ENCODE results near the gene FXYD1. TPM values are rescaled to one million over a fixed set of nuclear protein-coding genes. Genes with fewer than 3 reads are reported as not detected.
A peak's percentile ranks its signal among the peaks of the same experiment; 100 is the strongest.

Gene FXYD1
- total and polyA plus RNA-seq, 2 experiments from 2014 or later: 0.43 to 1.2 TPM

DNA sequence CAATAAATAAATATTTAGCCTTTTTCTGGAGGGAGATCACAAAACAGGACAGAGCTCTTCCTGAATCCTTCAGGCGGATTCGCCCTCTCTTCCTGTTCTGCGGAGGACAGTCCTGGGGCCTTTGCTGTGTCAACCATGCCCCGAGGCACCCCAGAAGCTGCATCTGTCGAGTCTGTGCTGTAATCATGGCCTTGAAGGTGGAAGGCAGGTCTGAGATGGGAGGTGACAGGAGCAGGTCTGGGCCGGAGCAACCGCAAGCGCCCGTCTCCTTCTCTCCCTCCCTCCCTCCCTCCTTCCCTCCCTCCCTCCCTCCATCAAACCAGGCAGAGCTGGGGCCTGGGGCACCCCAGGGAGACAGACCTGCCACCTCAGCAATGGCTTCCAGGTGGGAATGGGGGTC is 27.6 kb upstream of the FXYD1 start:
- Histone ChIP-seq H3K4me2 (ENCODE audit: unreplicated experiment) (no peak overlapping the region), H3K36me3 (ENCODE audit: low read depth) (no peaks in the 10 kb centered on the region), H3K27ac (no peak overlapping the region), H3K9me2 (ENCODE audit: insufficient read depth) (no peaks in the 10 kb centered on the region), H3K4me1 (ENCODE audit: insufficient read depth) (no peaks in the 10 kb centered on the region), H3K4me3 (no peak overlapping the region), H2AFZ (no peak overlapping the region), H4K20me1 (ENCODE audit: insufficient read depth) (no peaks in the 10 kb centered on the region), H3K27me3 (replicated peaks; ENCODE audit: insufficient read depth) (peaks cover 6% of the 10 kb centered on the region; the same call in 1 of the 2 replicates), H3F3A (ENCODE audit: insufficient read depth) (no peaks in the 10 kb centered on the region), H3K9ac (no peak overlapping the region), H3K9me3 (ENCODE audit: low read depth) (no peaks in the 10 kb centered on the region), H3K79me2 (ENCODE audit: insufficient read depth) (no peaks in the 10 kb centered on the region)
- 49 to 70% methylated on average over 5 to 9 of the region's 9 CpGs for WGBS, 2 experiments (ENCODE audit: low coverage in 1 of 2, low lambda C conversion rate in 2 of 2, missing lambda C conversion rate in 2 of 2)
- in situ Hi-C loops (cut with MboI): no loop called here
- TF ChIP-seq EZH2phosphoT487 (IDR thresholded peaks at IDR 0.05; ENCODE audit: insufficient read depth, low read depth): no peak
- TF ChIP-seq EZH2 (IDR thresholded peaks at IDR 0.05; ENCODE audit: insufficient read depth, poor library complexity, severe bottlenecking): no peak
- DNase-seq: no peak

DNA sequence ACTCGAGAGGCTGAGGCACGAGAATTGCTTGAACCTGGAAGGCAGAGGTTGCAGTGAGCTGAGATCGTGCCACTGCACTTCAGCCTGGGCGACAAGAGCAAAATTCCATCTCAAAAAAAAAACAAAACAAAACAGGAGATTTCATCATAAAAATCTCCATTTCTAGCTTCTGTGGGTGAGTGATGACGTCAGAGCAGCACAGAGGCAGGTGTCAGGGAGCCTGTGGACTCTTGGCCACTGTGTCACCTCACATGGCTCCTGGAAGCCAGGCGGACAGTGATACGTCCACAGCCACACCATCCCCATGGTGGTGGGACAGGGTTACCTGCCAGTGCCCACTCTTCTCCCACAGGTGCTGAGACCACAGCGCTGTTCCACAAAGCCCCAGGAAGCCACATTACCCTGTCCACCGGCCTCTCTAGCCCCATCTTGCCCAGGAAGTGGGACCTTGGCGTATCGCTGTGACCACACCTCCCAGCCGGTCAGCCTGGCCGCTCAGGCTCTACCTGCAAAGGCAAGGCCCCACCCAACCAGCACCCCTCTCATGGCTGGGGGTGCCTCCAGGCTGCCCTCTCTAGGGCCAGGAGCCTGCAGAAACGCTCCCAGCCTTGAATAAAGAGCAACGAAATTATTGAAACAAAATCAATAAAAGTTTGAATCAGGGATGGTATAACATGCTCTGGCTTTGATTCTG is 25.5 kb upstream of the FXYD1 start:
- no peak overlapping the region for H3K9ac ChIP-seq
- DNase-seq: peak; percentile 12
- H3K4me1 ChIP-seq (ENCODE audit: insufficient read depth): no peaks in the 10 kb centered on the region
- no peak overlapping the region for H3K27ac ChIP-seq
- in situ Hi-C loops (cut with MboI): no loop called here
- H2AFZ ChIP-seq: no peak overlapping the region
- no peaks in the 10 kb centered on the region for H3K79me2 ChIP-seq (ENCODE audit: insufficient read depth)
- no peak overlapping the region for H3K4me3 ChIP-seq
- WGBS, 2 experiments (ENCODE audit: low coverage in 1 of 2, low lambda C conversion rate in 2 of 2, missing lambda C conversion rate in 2 of 2): 60 to 62% methylated on average over 15 of the region's 15 CpGs
- no peaks in the 10 kb centered on the region for H3F3A ChIP-seq (ENCODE audit: insufficient read depth)
- H3K36me3 ChIP-seq (ENCODE audit: low read depth): no peaks in the 10 kb centered on the region
- no peak overlapping the region for H3K4me2 ChIP-seq (ENCODE audit: unreplicated experiment)
- H4K20me1 ChIP-seq (ENCODE audit: insufficient read depth): no peaks in the 10 kb centered on the region
- TF ChIP-seq EZH2 (IDR thresholded peaks at IDR 0.05; ENCODE audit: insufficient read depth, poor library complexity, severe bottlenecking) (no peak), EZH2phosphoT487 (IDR thresholded peaks at IDR 0.05; ENCODE audit: insufficient read depth, low read depth) (no peak)
- no peaks in the 10 kb centered on the region for H3K9me2 ChIP-seq (ENCODE audit: insufficient read depth)
- H3K27me3 ChIP-seq (replicated peaks; ENCODE audit: insufficient read depth): peaks cover 6% of the 10 kb centered on the region; the same call in 1 of the 2 replicates
- no peaks in the 10 kb centered on the region for H3K9me3 ChIP-seq (ENCODE audit: low read depth)

DNA sequence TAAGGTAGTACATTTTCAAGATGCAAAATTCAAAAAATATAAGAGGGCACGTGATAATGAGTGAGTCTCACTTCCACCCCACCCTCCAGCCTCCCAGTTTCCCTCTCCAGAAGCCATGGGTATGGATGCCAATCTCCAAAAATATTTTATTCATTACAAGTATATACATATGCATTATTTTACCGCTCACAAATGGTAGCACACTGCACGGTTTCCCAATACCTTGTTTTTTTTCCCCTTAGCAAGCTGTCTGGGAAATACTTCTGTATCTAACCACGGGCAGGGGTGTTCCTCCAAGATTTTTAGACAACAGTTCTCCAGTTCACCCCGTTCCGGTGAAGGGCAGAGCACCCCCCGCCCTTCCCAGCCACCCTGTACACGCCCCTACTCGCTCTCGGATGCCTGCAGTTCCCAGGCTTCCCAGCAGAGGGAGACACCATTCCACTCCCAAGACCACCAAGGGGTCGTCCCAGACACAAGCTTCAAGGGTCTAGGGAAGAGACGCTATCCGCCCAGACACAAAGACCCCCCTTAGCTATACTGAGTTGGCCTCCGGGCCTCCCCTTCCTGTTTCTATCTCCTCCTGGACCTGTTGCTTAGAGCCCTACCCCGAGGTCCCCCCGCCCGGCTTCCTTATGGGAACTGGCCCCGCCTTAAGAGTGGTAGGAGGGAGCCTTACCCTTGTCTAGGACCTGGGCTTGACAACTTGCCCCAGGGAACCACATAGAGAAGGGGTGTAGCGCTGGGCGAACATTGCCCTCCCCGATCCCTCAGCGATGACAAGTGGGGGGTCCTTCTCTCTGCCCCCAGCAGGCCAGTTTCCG is 24.1 kb upstream of the FXYD1 start:
- peak; percentile 38 for DNase-seq
- 13 to 18% methylated on average over 21 to 23 of the region's 23 CpGs for WGBS, 2 experiments (ENCODE audit: low coverage in 1 of 2, low lambda C conversion rate in 2 of 2, missing lambda C conversion rate in 2 of 2)
- Histone ChIP-seq H3K9me2 (ENCODE audit: insufficient read depth) (no peaks in the 10 kb centered on the region), H3F3A (ENCODE audit: insufficient read depth) (no peaks in the 10 kb centered on the region), H3K36me3 (ENCODE audit: low read depth) (no peaks in the 10 kb centered on the region), H3K9me3 (ENCODE audit: low read depth) (no peaks in the 10 kb centered on the region), H3K27me3 (replicated peaks; ENCODE audit: insufficient read depth) (peaks cover 6% of the 10 kb centered on the region; the same call in 1 of the 2 replicates), H3K4me3 (no peak overlapping the region), H2AFZ (no peak overlapping the region), H3K4me1 (ENCODE audit: insufficient read depth) (no peaks in the 10 kb centered on the region), H3K9ac (no peak overlapping the region), H3K27ac (no peak overlapping the region), H3K79me2 (ENCODE audit: insufficient read depth) (no peaks in the 10 kb centered on the region), H3K4me2 (ENCODE audit: unreplicated experiment) (peak overlapping the region; percentile 5), H4K20me1 (ENCODE audit: insufficient read depth) (no peaks in the 10 kb centered on the region)
- no peak for TF ChIP-seq EZH2phosphoT487 (IDR thresholded peaks at IDR 0.05; ENCODE audit: insufficient read depth, low read depth)
- TF ChIP-seq EZH2 (IDR thresholded peaks at IDR 0.05; ENCODE audit: insufficient read depth, poor library complexity, severe bottlenecking): no peak
- in situ Hi-C loops (cut with MboI): no loop called here

DNA sequence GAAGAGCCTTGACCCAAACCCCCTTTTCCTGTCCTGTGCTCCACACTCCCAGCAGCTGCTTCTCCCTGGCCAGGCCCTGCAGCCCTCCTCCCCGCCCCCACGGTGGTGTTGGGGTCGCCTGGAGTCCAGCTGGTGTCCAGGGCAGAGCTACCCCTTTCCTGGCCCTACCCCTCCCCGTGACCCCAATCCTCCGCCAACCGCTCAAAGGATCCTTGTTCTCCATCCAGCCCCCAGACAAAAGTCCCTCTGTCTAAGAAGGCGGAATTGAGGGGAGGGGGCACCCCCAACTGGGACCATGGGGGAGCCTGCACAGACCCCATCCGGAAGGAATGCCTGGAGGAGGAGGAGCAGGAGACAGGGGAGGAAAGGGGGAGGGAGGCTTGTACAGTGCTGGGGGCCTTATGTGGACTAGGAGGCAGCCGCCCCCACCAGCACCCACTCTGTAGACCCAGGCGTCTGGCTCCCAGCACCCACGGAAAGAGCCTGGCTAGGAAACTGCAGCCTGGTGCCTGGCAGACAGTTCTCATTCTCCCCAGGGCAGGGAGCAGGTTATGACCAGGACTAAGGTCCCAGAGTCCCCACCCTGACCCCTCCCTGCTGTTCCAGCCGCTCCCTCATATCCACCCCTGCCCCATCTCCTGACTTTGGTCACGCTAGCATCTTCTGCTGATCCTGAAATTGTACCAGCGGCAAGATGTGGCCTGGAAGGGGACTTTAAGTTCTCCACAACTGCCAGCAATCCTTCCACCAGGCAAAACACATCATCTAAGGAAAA is 23.3 kb upstream of the FXYD1 start, which contains the start of gene FXYD3:
Gene FXYD3 (plus strand): TSS at position 647 of the 775 bp plus-strand sequence. CDS start 3,554 bp downstream, outside the sequence.
- Histone ChIP-seq H3K4me2 (ENCODE audit: unreplicated experiment) (peak within 1 kb of the TSS; percentile 5), H3K9me3 (ENCODE audit: low read depth) (no peaks in the 10 kb centered on the region), H3K79me2 (ENCODE audit: insufficient read depth) (no peaks in the 10 kb centered on the region), H4K20me1 (ENCODE audit: insufficient read depth) (no peaks in the 10 kb centered on the region), H3F3A (ENCODE audit: insufficient read depth) (no peaks in the 10 kb centered on the region), H3K36me3 (ENCODE audit: low read depth) (no peaks in the 10 kb centered on the region), H3K9ac (no peak within 1 kb of the TSS), H3K9me2 (ENCODE audit: insufficient read depth) (no peaks in the 10 kb centered on the region), H3K4me3 (no peak within 1 kb of the TSS), H2AFZ (no peak within 1 kb of the TSS), H3K27ac (no peak within 1 kb of the TSS), H3K4me1 (ENCODE audit: insufficient read depth) (peaks cover 2% of the 10 kb centered on the region; the same call in 1 of the 2 replicates), H3K27me3 (replicated peaks; ENCODE audit: insufficient read depth) (peaks cover 6% of the 10 kb centered on the region; the same call in 1 of the 2 replicates)
- 43 to 53% methylated on average over 11 to 14 of the region's 14 CpGs for WGBS, 2 experiments (ENCODE audit: low coverage in 1 of 2, low lambda C conversion rate in 2 of 2, missing lambda C conversion rate in 2 of 2)
- no peak for DNase-seq
- TF ChIP-seq EZH2 (IDR thresholded peaks at IDR 0.05; ENCODE audit: insufficient read depth, poor library complexity, severe bottlenecking) (no peak), EZH2phosphoT487 (IDR thresholded peaks at IDR 0.05; ENCODE audit: insufficient read depth, low read depth) (no peak)
- in situ Hi-C loops (cut with MboI): no loop called here

Measured in GM23248 (cell line).